K562 (cell line): ENCODE results near the gene CHAD. TPM values are rescaled to one million over a fixed set of nuclear protein-coding genes. Genes with fewer than 3 reads are reported as not detected.
A peak's percentile ranks its signal among the peaks of the same experiment; 100 is the strongest.

ENCODE experiments used
- ATAC-seq: fragments of 200-7000 bp; cut with Tn5 transposase; 3 replicates; pipeline ENCODE4 v1.9.1; 2020; ENCODE audit warnings: moderate library complexity
- BruUV-seq: library from RNA; stranded (reverse); fragments of 400-500 nt; replicated peaks from 2 replicates; lab custom pipeline; 2021; lab: Mats Ljungman, UMichigan
- CTCF ChIA-PET: fragments of 300-600 bp; formaldehyde crosslinking; extraction: SDS; loops from one replicate; lab custom pipeline; 2021; ENCODE audit warnings: low intra/inter-chr PET ratio; lab: Yijun Ruan, JAX
- POLR2A ChIA-PET: fragments of 300-600, 350-650 bp; sonication (Branson Sonifier 250); formaldehyde crosslinking; extraction: SDS; loops from one replicate; lab custom pipeline; 2021; ENCODE audit warnings: antibody characterized with exemption, inconsistent platforms; lab: Yijun Ruan, JAX
- DNase-seq, 4 experiments: peaks; one replicate each; pipeline versions ENCODE4 v3.0.0 to v3.0.0-alpha.2; 2011 to 2018; ENCODE audit warnings: low spot score in 3 of 4, mixed read lengths in 3 of 4; ENCODE audit errors: extremely low read depth in 1 of 4
- FAIRE-seq: peaks from 2 replicates; lab custom pipeline; 2011; peaks lifted over from hg19 to GRCh38; lab: Jason Lieb, UNC
- H2AFZ ChIP-seq: 2 replicates; pipeline ENCODE4 v1.6.0; 2011; ENCODE audit warnings: low read depth, low read length, control low read depth, inconsistent platforms
- H3K27ac ChIP-seq: fragments of 200-600 bp; 3 replicates; pipeline ENCODE4 v1.8.0; 2011; ENCODE audit warnings: low read depth, mild to moderate bottlenecking, control low read depth, inconsistent platforms, low read length, moderate library complexity, mixed read lengths; ENCODE audit errors: extremely low read depth
- H3K27me3 ChIP-seq, 2 experiments: fragments of 300-600 bp in 1 of 2; 2 replicates in 1 of 2; 3 replicates in 1 of 2; pipeline versions ENCODE4 v1.6.0 to v1.8.0; 2011; ENCODE audit warnings: inconsistent platforms in 2 of 2, low read length in 2 of 2, mild to moderate bottlenecking in 1 of 2, mixed read lengths in 1 of 2, moderate library complexity in 1 of 2; ENCODE audit not compliant: control insufficient read depth in 2 of 2, insufficient read depth in 2 of 2
- H3K36me3 ChIP-seq: fragments of 300-600 bp; 3 replicates; pipeline ENCODE4 v1.8.0; 2011; ENCODE audit warnings: mild to moderate bottlenecking, low read length, inconsistent platforms; ENCODE audit not compliant: control insufficient read depth, insufficient read depth
- H3K4me1 ChIP-seq, 2 experiments: fragments of 200-600 bp in 1 of 2; replicated peaks in 1 of 2; 2 replicates in 1 of 2; 3 replicates in 1 of 2; pipeline versions ENCODE4 v1.5.1 to v1.8.0; 2011; ENCODE audit warnings: inconsistent platforms in 2 of 2, low read length in 2 of 2, mild to moderate bottlenecking in 1 of 2, mixed read lengths in 1 of 2, moderate library complexity in 1 of 2; ENCODE audit not compliant: control insufficient read depth in 2 of 2, insufficient read depth in 2 of 2
- H3K4me2 ChIP-seq: 2 replicates; pipeline ENCODE4 v1.6.1; 2011; ENCODE audit warnings: low read length, control low read depth, inconsistent platforms, mixed read lengths; ENCODE audit not compliant: insufficient read depth
- H3K4me3 ChIP-seq: fragments of 200-600 bp; sonication (generic), shearing (Covaris generic); 2 replicates; pipeline ENCODE4 v1.5.1; 2016; ENCODE audit warnings: control low read depth, inconsistent platforms
- H3K79me2 ChIP-seq: fragments of 200-600 bp; 3 replicates; pipeline ENCODE4 v1.8.0; 2011; ENCODE audit warnings: low read length, inconsistent platforms; ENCODE audit not compliant: control insufficient read depth, insufficient read depth
- H3K9ac ChIP-seq, 2 experiments: 2 replicates each; pipeline versions ENCODE4 v1.6.0 to v1.6.1; 2011; ENCODE audit warnings: low read depth in 2 of 2, low read length in 2 of 2, control low read depth in 1 of 2, inconsistent platforms in 1 of 2, mild to moderate bottlenecking in 1 of 2, mixed read lengths in 1 of 2; ENCODE audit not compliant: insufficient read depth in 1 of 2
- H3K9me1 ChIP-seq: one replicate; pipeline ENCODE4 v1.6.0; 2011; ENCODE audit warnings: inconsistent platforms, mild to moderate bottlenecking, low read length, moderate library complexity; ENCODE audit not compliant: control insufficient read depth, insufficient read depth
- H3K9me3 ChIP-seq: replicated peaks from 2 replicates; pipeline ENCODE4 v1.5.1; 2011; ENCODE audit warnings: low read depth, low read length, inconsistent platforms; ENCODE audit not compliant: control insufficient read depth, insufficient read depth
- H4K20me1 ChIP-seq: replicated peaks from 2 replicates; pipeline ENCODE4 v1.6.1; 2011; ENCODE audit warnings: low read length, inconsistent platforms, mixed read lengths; ENCODE audit not compliant: control insufficient read depth, insufficient read depth
- MEF2D ChIP-seq: conservative IDR thresholded peaks from 2 replicates; pipeline ENCODE4 v1.6.1; 2016; ENCODE audit warnings: low read depth, missing genetic modification characterization, missing compliant biosample characterization
- TBP ChIP-seq: optimal IDR thresholded peaks from 2 replicates; pipeline ENCODE3; 2011; ENCODE audit warnings: low read depth, low read length, improper control_type of control experiment
- ZNF584 ChIP-seq: fragments of 200-800 bp; sonication (Bioruptor generic); IDR thresholded peaks from 2 replicates; pipeline ENCODE4 v1.6.1; 2016; ENCODE audit warnings: low read depth, mild to moderate bottlenecking, missing genetic modification characterization, missing compliant biosample characterization
- ZNF77 ChIP-seq: fragments of 250-450 bp; sonication (Bioruptor Pico); IDR thresholded peaks from 2 replicates; pipeline ENCODE4 v1.5.0; 2020
- WGBS: fragments of 100-300 bp; shearing (Covaris generic); methylation state at CpG from one replicate; pipeline ENCODE4 v1.1.6; 2016; ENCODE audit warnings: low coverage, mixed read lengths; ENCODE audit not compliant: insufficient coverage; ENCODE audit errors: missing lambda C conversion rate; 5-methylcytosine and 5-hydroxymethylcytosine counted together
- in situ Hi-C: fragments of 300-500 bp; cut with MboI; formaldehyde crosslinking; loops from 4 replicates; pipeline ENCODE4 v1.15.0; 2018; ENCODE audit warnings: inconsistent platforms, mixed read lengths
- intact Hi-C: fragments of 100-400 bp; cut with micrococcal nuclease; formaldehyde crosslinking; loops from 2 replicates; pipeline ENCODE4 v1.14.2; 2022
- polyA plus RNA-seq, 8 experiments: library from polyadenylated mRNA; depleted of rRNA in 4 of 8; stranded (reverse) in 5 of 8; unstranded in 3 of 8; fragments of >200 nt; fragmentation: Nextera tagmentation in 2 of 8; fragmentation: Illumina TruSeq in 1 of 8; extraction: Ambion mirVana in 2 of 8; extraction: Trizol in 1 of 8; gene quantifications; 2 replicates each; pipeline versions ENCODE4 v1.2.1 to v1.2.3, GENCODE V29; 2011 to 2014; ENCODE audit warnings: inconsistent platforms in 1 of 8, missing spikeins in 1 of 8
- total RNA-seq, 7 experiments: library from RNA; depleted of rRNA in 6 of 7; stranded (reverse); fragments of >200 nt in 6 of 7; fragmentation: Illumina TruSeq in 2 of 7; extraction: Trizol in 2 of 7; gene quantifications; 2 replicates each; pipeline versions ENCODE4 v1.2.1 to v1.2.3, GENCODE V29; 2011 to 2021; ENCODE audit warnings: low replicate concordance in 1 of 7
- TF ChIP-seq, protein P1 (sequence below): fragments of 450-650 bp; formaldehyde crosslinking; conservative IDR thresholded peaks from 2 replicates; pipeline ENCODE4 v1.4.0; 2022; ENCODE audit warnings: mild to moderate bottlenecking, missing genetic modification characterization
- TF ChIP-seq, protein P2 (sequence below): IDR thresholded peaks from 2 replicates; pipeline ENCODE4 v1.6.1; 2016; ENCODE audit warnings: missing genetic modification characterization, missing compliant biosample characterization

Gene CHAD
- total and polyA plus RNA-seq, 9 of the 15 experiments (the other 6 are each of a cell fraction or from before 2014, with no cell fraction given): not detected

DNA sequence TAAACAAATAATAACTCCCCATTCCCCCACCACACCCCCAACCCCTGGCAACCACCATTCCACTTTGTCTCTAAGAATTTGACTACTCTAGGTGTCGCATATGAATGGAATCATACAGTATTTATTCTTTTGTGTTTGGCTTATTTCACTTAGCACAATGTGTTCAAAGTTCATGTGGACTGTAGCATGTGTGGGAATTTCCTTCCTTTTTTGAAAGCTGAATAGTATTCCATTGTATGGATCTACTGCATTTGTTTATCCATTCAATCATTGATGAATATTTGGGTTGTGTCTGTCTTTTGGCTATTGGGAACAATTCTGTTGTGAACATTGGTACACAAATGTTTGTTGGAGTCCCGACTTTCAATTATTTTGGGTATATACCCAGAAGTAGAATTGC, 45.9 kb downstream of the CHAD start:
- ChIA-PET POLR2A (interaction anchor here (1.7 kb wide), 1 partner anchor 27 kb away, joined by 5 read pairs; no protein-coding TSS in a partner anchor), CTCF (interaction anchor here (0.6 kb wide), 1 partner anchor 283 kb away, joined by 4 read pairs; no protein-coding TSS in a partner anchor)
- Histone ChIP-seq H4K20me1 (no peaks in the 10 kb centered on the region), H3K4me3 (no peak overlapping the region), H3K27me3 (no peaks in the 10 kb centered on the region), H3K4me2 (no peak overlapping the region), H3K27ac (no peak overlapping the region), H3K9me3 (no peaks in the 10 kb centered on the region), H3K79me2 (no peaks in the 10 kb centered on the region), H2AFZ (0 out of 2 replicates have a peak overlapping the region, but pooled peaks have one; percentile 20), H3K9ac (no peak overlapping the region), H3K9me1 (no peaks in the 10 kb centered on the region), H3K4me1 (peaks cover 34% of the 10 kb centered on the region in 2 experiments), H3K36me3 (no peaks in the 10 kb centered on the region)
- no TSS peak for BruUV-seq
- DNase-seq (no peak), FAIRE-seq (no peak), ATAC-seq (no peak)
- TF ChIP-seq ZNF77 (no peak), TBP (no peak), MEF2D (tag) (no peak), ZNF584 (CRISPR knock-in tag) (no peak)
- TF ChIP-seq, protein P1, sequence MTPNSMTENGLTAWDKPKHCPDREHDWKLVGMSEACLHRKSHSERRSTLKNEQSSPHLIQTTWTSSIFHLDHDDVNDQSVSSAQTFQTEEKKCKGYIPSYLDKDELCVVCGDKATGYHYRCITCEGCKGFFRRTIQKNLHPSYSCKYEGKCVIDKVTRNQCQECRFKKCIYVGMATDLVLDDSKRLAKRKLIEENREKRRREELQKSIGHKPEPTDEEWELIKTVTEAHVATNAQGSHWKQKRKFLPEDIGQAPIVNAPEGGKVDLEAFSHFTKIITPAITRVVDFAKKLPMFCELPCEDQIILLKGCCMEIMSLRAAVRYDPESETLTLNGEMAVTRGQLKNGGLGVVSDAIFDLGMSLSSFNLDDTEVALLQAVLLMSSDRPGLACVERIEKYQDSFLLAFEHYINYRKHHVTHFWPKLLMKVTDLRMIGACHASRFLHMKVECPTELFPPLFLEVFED: no peak
- TF ChIP-seq, protein P2, sequence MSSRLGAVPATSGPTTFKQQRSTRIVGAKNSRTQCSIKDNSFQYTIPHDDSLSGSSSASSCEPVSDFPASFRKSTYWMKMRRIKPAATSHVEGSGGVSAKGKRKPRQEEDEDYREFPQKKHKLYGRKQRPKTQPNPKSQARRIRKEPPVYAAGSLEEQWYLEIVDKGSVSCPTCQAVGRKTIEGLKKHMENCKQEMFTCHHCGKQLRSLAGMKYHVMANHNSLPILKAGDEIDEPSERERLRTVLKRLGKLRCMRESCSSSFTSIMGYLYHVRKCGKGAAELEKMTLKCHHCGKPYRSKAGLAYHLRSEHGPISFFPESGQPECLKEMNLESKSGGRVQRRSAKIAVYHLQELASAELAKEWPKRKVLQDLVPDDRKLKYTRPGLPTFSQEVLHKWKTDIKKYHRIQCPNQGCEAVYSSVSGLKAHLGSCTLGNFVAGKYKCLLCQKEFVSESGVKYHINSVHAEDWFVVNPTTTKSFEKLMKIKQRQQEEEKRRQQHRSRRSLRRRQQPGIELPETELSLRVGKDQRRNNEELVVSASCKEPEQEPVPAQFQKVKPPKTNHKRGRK: no peak
- WGBS: 86% methylated on average over 2 of the region's 2 CpGs
- intact Hi-C loops: no loop called here
- in situ Hi-C loops: no loop called here
